HUDEP-2 (cell line): ENCODE results near the gene PURB.
"Not testable (repeated sequence)": the region's sequence is repeated elsewhere in the genome, so short reads cannot be mapped to it uniquely, and the experiment has no call there.

Experiments used
- DNase-seq, 76 experiments: peaks; one replicate each; lab custom pipeline; 2025; ENCODE audit not compliant: unreplicated experiment in 76 of 76; lab: John Stamatoyannopoulos, UW

Gene PURB

DNA sequence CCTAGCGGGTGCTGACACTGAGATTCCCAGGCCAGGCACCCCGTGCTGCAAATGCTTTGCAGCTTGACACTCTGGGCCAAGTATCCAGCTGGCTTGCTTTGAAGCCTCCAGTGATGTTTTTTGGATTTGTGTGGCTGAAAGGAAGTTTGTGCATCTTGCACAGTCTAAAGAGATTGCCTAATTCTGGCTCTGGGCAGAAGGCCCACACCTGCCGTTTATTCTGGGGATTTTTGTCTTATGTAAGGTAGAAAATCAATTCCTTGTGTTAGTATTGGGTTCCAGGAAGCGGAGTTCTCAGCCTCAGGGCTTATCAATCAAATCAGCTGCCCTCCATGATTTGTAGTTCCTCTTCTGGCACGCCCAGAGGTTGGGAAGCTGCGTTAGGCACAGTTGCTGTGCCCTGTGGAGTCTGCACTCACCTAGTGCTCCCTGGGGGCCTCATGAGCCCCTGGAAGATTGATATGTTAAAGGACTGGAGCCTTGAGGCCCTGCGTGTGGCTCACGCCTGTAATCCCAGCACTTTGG is 8.4 kb upstream of the PURB start:
- no peak for DNase-seq

DNA sequence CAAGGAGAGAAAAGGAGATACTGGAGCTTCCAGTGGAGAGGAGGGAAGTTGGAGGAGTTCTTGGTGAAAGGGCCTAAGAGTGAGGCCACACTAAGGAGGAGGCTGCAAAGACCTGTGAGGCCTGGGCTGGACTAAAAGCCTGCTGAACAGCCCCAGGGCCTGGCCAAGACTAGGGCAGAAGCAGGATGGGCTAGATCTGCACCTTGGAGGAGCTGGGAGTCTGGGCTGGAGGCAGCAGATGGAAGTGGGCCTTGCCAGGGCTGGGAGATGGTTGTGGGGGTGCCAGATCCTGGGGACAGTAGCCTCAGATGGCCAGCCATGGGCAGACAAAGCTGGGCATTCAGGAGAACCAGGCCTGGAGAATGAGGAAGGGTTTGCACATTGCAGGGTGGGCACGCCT is 6.5 kb upstream of the PURB start:
- no peak for DNase-seq

DNA sequence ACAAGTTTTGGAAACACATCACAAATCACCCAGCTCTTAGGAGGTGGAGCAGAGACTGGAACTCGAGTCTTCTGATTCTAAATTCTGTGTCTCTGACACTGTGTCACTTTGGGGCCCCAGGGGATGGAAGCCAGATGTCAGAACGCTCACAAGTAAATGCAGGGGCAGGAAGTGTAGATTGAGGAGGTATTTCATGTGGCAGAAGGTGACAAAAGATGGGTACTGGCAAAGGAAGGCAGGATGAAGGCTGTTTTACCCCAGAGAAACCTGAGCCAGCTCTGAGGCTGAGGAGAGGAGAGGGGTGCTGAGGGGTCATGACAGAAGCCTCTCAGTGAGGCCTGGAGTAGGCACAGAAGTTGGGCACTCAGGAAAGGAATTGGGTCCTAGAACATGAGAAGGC is 6.0 kb upstream of the PURB start:
- no peak for DNase-seq

DNA sequence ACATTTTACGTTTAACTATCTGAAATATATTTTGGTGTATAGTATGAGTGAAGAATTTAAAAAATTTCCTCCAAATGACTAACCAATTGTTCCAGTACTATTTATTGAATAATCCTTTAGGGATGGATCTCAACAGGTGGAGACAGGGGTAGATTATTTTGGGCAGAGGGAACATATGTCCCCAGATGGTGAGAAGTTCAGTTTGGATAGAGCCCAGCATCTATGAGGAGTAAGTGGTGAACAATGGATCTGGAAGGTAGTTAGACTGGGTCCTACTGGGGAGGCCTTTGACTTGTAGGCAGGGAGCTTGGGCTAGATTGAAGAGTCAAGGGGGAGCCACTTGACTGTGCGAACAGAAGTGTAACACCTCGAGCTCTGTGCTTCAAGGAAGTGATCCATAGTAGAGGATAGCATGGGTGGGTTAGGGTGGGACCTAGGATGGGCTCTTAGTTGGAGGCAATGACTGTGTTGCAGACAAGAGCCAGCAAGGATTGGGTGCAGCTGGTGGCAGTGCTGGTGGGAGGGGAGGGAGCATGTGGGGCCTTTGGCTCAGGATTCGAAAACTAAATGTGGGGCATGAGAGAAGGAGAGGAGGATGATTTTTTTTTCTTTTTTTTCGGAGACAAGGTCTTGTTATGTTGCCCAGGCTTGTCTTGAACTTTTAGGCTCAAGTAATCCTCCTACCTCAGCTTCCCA is 3.9 kb upstream of the PURB start:
- DNase-seq: no peak

DNA sequence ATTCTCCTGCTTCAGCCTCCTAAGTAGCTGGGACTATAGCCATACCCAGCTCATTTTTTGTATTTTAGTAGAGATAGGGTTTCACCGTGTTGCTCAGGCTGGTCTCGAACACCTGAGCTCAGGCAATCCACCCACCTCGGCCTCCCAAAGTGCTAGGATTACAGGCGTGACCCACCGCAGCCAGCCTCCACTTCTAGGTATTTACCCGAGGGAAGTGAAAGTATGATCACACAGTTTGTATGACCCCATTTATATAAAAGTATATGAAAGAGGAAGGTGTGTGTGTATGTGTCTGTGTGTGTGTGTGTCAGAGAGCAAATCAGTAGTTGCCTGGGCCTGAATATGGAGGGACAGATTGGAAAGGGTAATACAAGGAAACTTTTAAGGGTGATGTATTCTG is 2.0 kb upstream of the PURB start:
- DNase-seq: no peak

DNA sequence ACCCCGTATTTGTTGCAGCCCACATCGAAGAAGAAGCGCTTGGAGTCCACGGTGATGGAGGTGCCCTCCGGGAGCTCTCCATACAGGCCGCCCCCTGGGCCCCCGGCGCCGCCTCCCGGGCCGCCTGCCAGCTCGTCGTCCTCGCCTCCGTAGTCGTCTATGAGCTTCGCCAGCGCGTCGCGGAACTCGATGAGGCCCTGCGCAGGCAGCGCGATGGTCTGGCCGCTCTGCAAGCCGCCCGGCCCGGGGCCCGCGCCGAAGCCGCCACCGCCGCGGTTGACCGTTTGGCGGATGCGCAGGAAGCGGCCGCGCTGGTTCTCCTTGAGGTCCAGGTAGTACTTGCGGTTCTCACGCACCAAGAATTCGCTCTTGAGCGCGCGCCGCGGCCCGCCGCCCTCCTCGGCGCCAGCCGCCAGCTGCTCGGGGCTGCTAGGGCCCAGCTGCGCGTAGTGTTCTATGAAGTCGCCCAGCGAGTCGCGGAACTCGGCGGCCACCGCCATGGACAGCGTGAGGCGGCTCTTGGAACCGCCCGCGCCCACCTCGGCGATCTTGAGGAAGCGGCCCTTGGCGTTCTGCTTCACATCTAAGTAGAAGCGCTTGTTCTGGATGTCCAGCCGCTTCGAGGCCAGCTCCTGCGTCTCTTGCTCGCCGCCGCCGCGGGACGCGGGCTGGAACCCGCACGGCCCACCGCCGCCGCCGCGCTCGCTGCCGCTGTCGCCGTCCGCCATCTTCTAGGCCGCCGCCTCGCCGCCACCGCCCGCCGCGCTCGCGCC is 523 bp downstream of the PURB start:
- DNase-seq: peak in 63 of 76 experiments; percentile 9 to 72 (median 54)

DNA sequence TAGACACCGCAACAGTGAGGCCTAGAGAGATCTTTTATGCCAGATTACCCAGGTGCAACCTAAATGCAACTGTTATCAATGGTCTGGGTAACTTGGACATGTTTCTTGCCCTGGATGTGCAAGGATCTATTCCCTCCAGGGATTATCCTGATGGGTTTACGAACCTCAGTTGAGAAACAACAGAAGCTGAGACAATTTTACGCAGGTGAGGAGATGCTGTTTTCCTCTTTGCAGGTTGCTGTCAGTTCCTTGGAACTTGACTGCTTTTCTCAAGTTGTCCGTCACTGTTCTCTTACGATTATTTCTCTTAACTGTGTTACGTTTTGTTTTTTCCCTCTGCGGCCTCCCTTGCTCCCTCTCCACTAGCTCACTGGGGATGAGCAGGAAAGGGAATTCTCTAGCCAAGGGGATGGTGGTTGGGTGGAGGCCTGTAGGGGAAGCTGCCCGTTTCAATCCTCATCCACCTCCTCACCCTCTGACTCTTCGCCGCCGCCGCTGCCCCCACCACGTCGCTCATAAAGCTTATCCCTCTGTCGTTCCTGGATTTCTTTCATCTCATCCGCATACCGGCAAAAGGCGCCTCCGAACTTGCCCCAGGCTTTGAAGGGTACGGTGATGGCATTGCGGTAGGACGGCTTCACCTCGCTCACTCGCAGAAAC is 1.2 kb downstream of the PURB start:
- no peak for DNase-seq

DNA sequence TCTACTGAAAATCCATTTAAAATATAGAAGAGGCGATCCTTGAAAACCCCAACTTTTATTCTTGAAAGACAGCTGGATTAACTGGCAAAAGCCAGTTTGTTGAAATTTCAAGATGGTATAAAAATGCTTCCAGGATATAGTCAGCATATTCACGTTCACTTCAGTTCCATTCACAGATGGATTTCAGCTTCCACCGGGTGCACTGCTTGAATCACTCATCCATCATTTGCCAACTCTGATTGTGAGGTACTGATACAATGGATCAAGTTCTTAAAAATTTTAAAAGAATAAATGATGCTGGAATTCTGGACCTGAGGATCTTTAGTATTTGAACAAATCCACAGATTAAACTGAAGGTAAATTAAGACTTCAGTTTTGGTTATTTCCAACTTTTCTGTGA is 2.4 kb downstream of the PURB start:
- DNase-seq: no peak

DNA sequence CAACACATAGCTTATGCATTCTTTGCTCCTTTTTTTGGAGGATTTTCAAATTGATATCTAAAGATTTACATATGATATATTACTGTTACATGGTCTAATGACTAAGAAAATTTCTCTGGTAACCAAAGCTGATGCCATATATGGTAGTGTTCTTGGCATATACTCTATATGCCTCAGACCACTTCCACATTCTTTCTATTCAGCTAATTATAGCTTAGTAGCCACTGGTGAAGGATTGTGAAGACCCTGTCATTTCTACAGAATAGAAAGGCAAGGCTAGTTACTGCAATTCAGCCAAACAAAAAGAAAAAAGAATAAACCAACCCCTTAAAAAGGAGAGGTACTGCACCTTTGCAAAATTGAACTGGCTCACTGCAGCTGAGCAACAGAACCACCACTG is 3.7 kb downstream of the PURB start:
- DNase-seq: peak in 1 of 76 experiments; percentile 16

DNA sequence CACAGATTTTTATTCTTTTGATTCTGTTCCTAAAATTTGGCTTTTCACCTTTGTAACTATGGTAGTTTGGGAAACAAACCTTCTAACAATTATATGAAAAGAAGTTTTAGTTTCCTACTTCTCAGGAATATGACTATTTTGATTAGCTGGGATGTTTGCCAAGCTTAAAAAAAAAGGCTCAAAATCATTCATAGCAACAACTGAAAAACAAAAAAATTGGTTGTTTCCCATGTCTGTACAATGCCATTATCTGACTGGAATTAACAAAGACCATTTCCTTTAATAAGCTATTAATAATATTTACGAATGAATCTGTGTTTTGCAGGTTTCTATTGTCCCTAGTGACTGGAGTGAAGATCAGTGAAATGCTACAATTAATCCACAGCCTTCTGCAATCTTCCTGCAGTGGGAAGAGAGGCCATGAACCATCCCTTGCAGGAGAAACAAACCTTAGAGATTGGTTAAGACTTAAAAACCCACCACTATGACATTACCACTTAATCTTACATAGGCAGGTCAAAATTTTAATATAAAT is 4.2 kb downstream of the PURB start:
- DNase-seq: no peak

DNA sequence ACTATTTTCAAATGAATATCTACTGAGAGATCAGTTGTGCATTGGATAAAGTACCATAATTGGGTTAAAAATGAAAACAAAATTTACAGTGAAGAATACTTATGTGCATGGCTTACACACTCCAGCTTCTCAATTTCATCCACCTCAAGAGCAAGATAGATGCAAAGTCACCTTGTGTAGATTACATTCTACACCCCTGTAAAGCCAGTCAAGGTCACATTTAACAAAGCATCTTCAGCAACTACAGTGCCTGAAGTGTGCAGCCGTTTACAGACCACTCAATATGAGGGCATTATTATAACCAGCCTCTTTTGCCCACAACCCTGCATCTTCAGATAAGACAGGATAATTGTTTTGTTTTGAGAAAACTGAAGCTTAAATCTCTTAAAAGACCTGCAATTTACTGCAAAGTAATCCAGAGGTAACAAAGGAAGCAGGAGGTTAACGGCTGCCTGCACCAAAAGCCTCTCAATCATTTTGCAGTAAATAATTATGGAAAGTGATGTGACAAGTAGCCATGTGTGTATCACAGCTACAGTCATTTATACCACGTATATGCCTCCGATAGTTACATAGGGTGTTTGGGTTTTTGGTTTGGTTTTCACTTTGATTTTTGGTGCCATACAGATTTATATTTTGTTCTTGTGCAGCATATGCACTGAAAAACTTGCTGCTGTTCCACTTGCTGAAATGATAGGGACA is 4.9 kb downstream of the PURB start:
- DNase-seq: no peak

DNA sequence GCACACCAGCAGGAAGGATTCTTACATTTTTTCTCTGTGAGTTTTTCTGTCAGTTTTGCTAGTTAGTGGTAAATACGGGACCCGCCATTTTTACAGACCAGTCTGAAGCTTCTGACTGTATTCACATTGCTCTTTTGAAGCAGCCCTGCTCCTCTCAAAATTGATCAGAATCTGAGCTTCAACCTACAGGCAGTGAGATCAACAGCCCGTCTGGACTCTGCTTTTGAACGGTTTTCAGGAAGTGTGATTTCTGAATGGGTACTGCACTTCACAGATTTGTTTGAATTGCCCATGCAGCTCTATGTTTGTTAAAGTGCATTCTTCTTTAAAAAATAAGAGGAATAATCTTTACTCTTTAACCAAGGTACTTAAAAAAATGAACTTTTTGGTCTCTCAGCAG is 8.9 kb downstream of the PURB start:
- no peak for DNase-seq

DNA sequence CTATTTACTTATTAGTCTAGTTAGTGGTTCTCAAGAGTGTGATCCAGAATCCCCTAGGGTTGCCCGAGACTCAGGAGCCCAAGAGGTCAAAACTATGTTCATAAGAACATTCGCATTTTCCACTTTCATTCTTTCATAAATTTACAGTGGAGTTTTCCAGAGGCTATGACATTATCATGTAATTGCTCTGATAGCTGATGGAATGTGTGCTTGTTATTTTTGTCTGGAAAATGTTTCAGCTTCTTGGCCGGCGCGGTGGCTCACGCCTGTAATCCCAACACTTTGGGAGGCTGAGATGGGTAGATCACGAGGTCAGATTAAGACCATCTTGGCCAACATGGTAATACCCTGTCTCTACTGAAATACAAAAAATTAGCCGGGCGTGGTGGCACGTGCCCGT is 10.1 kb downstream of the PURB start:
- DNase-seq: no peak

DNA sequence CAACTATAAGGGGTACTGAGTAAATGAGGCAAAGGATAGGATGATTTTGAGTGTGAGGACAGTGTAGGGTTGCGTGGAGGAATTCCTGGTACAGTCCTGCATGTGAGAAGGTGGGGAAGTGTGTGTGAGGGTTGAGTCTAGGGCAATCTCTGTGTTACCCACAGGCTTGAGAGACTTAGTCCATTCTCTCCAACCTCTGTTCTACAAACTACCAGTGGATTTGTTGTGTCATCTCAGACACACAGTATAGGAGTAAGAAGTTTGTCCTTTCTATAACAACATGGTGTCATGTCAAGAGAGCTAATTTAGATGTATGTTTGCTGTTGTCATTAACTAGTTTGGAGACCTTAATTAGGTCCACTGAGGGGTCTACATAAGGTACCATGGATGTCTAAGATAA is 12.5 kb downstream of the PURB start:
- DNase-seq: no peak

DNA sequence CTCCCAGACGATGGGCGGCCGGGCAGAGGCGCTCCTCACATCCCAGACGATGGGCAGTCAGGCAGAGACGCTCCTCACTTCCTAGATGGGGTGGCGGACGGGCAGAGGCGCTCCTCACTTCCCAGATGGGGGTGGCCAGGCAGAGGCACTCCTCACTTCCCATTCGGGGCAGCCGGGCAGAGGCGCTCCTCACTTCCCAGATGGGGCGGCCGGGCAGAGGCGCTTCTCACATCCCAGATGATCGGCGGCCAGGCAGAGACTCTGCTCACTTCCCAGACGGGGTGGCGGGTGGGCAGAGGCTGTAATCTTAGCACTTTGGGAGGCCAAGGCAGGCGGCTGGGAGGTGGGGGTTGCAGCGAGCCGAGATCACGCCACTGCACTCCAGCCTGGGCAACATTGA is 13.4 kb downstream of the PURB start:
- not testable (repeated sequence) for DNase-seq

DNA sequence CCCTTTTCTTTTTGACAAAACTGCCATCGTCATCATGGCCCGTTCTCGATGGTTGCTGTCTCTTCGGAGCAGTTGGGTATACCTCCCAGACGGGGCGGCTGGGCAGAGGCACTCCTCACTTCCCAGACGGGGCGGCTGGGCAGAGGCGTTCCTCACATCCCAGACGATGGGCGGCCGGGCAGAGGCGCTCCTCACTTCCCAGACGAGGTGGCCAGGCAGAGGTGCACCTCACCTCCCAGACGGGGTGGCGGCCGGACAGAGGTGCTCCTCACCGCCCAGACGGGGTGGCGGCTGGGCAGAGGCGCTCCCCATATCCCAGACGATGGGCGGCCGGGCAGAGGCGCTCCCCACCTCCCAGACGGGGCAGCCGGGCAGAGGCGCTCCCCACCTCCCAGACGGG is 14.6 kb downstream of the PURB start:
- not testable (repeated sequence) for DNase-seq

DNA sequence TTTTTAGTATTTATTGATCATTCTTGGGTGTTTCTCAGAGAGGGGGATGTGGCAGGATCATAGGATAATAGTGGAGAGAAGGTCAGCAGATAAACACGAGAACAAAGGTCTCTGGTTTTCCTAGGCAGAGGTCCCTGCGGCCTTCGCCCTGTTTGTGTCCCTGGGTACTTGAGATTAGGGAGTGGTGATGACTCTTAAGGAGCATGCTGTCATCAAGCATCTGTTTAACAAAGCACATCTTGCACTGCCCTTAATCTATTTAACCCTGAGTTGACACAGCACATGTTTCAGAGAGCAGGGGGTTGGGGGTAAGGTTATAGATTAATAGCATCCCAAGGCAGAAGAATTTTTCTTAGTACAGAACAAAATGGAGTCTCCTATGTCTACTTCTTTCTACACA is 15.0 kb downstream of the PURB start:
- DNase-seq: peak in 8 of 76 experiments; percentile 8 to 43 (median 27)

DNA sequence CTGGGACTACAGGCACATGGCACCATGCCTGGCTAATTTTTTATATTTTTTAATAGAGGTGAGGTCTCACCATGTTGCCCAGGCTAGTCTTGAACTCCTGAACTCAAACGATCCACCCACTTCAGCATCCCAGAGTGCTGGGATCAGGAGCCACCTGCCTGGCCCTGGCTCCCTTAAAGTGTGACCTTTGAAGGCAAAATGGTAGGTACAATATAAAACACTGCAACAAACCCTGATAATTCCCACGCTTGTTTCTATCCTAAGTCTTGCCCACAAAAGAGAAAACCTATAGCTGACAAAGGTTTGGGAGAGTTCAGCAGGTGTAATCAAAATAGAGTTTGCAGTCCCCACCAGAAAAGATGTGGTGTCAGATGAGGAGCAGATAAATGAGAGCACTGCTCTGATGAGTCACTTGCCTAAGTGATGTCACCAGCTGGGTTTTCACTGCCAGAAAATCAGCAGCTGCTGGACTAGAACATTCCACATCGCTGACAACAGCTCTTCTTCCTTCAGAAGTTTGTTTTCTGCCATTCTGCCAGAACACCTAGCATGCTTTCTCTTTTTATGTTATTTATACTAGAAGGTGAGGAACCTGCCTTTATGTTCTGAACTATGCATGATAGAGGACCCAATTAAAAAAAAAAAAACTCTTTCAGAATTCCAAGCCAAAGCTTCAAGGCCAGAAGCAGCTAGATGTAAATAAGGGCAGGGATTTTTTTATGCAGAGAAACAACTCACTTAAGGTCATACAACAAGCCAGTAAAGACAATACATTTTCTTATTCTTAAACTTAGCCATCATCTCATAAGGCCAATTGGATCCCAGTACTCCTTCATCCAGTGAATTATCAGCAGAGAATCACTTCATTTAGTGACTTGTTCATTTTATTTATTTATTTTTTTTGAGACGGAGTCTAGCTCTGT is 18.0 kb downstream of the PURB start:
- peak in 27 of 76 experiments; percentile 4 to 56 (median 24) for DNase-seq

DNA sequence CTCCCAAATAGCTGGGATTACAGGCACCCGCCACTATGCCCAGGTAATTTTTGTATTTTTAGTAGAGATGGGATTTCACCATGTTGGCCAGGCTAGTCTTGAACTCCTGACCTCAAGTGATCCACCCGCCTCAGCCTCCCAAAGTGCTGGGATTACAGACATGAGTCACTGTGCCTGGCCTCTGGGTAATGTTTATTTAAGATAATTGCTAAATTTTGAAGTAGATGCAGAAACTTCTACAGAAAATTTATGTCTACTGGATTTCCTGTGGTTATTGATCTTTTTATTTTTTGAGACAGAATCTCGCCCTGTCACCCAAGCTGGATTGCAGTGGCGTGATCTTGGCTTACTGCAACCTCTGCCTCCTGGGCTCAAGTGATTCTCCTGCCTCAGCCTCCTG is 23.4 kb downstream of the PURB start:
- not testable (repeated sequence) for DNase-seq

DNA sequence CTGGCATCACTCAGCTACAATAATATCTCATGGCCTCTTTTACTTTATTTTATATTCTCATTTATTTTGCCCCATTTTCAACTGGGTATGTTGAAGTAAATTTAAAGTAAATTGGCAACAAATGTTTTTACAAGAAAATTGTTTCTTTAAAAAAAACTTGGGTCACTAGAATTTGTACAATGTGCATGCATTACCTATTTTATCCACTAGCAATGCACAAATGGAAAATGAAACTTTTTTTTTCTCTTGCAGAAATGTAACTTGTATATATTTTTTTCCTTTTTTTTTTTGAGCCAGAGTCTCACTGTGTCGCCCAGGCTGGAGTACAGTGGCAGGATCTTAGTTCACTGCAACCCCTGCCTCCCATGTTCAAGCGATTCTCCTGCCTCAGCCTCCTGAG is 27.2 kb downstream of the PURB start:
- DNase-seq: no peak
